GM19240 (cell line): ENCODE data around the gene MYH14.
"Not testable (repeated sequence)": the region's sequence is repeated elsewhere in the genome, so short reads cannot be mapped to it uniquely, and the experiment has no call there.

Source experiments
- DNase-seq: peaks from one replicate; pipeline ENCODE4 v3.0.0; 2011; ENCODE audit warnings: low spot score; ENCODE audit not compliant: insufficient read length

The MYH14 gene

DNA sequence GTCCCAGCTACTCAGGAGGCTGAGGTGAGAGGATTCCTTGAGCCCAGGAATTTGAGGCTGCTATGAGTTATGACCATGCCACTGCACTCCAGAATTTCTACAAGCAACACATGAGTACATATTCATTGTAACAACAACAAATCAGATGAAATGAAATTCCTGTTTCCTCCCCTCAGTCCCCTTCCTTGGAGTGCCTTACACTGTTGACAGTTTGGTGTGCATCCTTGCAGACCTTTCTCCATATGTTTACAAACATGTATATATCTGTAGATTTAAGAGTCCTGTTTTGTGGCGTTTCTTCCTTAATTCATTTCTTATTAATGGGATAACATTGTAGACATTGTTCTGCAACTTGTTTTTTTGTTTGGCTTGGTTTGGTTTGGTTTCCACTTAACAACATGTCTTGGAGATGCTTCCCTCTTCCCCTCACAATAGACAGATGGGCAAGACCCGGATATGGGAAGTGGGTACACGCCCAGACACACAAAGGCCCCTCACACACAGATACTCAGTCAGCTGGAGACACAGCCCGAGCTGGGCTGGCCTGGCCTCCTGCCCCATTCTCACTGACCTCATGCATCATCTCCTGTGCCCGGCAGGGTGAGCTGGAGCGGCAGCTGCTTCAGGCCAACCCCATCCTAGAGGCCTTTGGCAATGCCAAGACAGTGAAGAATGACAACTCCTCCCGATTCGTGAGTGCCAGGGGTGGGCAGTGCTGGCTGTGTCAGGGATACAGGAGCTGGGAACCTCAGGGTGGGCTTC is 21.7 kb downstream of the MYH14 start:
- no peak for DNase-seq

DNA sequence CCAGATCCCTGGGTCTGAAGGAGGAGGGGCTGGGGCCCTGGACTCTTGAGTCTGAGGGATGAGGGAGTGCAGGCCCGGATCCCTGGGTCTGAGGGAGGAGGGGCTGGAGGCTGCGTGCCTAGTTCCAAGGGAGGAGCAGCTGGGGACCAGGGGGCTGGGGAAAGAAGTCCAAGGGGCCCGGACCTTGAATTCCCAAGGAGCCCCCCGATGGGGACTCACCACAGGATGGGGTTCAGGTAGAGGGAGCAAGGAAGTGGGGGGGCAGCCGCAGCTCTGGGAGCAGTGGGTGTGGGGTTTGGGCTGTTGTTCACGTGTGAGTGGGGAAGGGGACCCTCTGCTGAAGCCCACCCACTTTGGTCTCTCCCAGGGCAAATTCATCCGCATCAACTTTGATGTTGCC is 23.1 kb downstream of the MYH14 start:
- DNase-seq = no peak

DNA sequence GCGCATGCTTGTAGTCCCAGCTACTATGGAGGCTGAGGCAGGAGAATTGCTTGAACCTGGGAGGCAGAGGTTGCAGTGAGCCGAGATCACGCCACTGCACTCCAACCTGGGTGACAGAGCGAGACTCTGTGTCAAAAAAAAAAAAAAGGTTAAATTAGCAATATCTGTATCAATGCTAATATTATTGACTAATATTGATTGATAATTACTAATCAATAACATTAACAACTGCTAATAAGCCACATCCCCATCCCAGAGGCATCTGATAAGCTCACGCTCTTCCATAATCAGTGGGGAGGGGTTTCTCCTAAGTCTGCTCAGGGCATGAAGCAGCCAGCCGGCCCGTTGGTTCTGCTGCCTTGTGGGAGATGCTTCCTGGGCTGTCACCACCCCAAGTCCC is 24.7 kb downstream of the MYH14 start:
- not testable (repeated sequence) for DNase-seq

DNA sequence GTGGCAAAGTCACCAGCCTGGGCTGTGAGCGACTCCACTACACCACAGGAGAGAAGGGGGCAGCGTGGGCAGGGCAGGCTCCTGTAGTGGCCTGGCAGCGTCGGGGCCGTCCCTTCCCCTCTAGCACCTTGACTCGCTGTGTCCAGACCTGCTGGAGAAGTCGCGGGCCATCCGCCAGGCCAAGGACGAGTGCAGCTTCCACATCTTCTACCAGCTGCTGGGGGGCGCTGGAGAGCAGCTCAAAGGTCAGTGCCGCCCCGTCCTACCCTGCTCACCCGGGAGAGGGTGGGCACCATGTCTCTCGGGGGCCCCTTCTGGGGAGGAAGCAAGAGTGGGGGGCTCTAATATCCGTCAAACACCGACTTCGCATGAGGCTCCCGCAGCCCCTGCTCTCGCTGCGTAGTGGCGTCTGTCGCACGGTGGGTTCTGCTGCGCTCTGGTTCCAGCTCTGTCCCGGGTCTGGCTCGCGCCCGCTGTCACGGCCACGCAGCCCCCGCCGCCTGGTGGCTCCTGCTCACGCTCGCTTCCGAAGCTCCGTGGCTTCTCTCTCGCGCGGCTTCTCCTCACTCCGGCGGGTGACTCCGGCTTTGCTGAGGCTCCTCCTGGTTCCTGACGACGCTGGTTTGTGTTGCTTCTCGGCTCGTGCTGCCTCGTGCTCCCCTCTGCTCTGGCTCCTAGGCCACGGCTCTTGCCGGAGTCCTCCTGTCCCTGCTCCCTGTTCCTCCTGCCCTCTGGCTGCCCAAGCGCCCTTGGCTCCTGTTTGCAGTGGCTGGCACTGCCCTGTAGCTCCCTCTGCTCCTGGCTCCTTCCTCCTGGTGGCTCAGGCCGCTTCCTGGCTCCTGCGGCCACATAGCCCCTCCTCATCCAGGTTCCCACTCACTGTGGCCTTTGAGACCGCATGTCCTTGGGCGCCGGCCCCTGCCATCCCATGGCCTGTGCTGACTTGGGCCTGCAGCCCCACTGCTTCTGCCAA is 27.2 kb downstream of the MYH14 start:
- DNase-seq = no peak

DNA sequence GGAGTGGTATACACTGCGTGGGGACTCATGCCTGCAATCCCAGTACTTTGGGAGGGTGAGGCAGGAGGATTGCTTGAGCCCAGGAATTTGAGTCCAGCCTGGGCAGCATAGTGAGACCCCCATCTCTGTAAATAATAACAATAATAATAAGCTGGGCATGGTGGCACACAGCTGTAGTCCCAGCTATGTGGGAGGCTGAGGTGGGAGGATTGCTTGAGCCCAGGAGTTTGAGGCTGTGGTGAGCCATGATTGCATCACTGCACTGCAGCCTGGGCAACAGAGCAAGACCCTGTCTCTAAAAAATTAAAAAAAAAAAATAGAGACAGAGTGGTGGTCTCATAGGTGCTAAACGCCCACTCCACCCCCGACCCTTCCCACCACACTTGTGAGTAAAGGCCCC is 28.0 kb downstream of the MYH14 start:
- not testable (repeated sequence) for DNase-seq

DNA sequence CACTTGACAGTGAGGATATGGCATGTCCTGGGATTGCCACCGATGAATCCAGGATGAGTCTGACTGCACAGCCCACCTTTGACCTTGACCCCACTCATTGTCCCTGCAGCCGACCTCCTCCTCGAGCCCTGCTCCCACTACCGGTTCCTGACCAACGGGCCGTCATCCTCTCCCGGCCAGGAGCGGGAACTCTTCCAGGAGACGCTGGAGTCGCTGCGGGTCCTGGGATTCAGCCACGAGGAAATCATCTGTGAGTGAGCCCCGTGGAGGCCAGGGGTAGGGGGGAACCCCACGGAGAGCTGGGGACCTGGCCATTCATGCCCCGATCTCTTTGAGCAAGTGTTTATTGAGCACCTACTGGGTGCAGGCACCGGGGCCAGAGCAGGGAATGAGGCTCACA is 28.4 kb downstream of the MYH14 start:
- DNase-seq = no peak

DNA sequence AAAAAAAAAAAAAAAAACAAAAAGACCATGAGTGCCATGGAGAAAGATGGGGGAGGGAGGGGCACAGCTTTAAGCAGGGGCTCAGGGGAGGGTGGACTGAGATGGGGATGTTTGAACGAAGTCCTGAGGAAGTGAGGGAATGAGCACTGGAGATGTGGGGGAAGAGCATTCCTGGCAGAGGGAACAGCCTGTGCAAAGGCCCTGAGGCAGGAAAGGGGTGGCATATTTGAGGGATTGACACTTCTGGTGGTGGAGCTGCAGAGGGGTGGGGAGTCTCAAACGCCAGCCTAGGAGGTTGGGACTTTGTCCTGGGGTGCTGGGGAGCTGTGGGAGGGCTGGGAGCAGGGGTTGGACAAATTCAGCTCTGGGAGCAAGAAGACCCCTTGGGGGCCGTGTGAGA is 29.2 kb downstream of the MYH14 start:
- no peak for DNase-seq

DNA sequence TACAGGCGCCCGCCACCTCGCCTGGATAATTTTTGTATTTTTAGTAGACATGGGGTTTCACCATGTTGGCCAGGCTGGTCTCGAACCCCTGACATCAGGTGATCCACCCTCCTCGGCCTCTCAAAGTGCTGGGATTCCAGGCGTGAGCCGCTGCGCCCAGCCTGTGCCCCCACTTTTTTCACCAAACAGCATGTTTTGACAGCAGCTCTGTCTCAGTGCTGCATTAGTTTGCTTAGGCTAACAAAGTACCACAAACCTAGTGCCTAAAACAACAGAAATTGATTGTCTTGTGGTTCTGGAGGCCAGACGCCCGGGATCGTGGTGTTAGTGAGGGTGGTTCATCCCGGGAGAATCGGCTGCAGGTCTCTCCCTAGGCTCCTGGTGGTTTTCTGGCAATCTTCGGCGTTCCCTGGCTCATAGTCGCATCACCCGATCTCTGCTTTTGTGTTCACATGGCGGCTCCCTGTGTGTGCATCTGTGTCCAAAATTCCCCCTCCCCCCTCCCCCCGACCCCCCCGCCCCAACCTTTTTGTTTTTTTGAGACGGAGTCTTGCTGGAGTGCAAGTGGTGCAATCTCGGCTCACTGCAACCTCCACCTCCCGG is 30.0 kb downstream of the MYH14 start:
- DNase-seq = no peak

DNA sequence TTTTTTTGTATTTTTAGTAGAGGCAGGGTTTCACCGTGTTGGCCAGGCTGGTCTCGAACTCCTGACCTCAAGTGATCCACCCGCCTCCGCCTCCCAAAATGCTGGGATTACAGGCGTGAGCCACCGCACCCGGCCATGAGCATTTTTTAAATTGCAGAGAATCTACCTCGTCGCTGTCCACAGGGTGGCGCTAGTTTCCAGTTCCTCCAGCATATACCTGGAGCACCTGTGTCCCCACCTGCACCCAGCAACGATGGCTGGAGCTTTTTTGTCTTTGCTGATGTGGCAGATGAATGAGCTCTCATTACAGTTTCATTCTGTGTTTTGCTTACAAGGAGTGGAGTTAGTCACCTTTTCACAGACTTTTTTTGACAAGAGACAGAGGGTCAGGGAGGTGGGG is 34.1 kb downstream of the MYH14 start:
- not testable (repeated sequence) for DNase-seq

DNA sequence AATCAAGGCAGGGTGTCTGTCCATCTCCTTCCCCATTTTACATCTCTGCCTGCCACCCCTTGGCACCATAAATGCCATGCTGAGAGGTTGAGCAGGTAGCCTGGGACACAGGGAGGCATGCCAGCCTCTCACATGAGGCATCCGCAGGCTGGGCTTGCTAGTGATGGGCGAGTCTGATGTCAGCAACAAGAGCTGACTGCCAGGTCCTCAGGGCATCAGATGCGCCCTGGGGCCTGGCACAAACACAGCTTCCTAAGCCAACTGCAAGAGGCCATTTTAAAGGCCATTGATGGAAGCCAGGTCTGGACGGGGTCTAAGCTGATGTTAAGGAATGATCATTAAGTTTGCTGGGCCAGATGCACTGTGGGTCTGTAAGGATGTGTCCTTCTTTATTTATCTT is 34.6 kb downstream of the MYH14 start:
- DNase-seq = no peak

DNA sequence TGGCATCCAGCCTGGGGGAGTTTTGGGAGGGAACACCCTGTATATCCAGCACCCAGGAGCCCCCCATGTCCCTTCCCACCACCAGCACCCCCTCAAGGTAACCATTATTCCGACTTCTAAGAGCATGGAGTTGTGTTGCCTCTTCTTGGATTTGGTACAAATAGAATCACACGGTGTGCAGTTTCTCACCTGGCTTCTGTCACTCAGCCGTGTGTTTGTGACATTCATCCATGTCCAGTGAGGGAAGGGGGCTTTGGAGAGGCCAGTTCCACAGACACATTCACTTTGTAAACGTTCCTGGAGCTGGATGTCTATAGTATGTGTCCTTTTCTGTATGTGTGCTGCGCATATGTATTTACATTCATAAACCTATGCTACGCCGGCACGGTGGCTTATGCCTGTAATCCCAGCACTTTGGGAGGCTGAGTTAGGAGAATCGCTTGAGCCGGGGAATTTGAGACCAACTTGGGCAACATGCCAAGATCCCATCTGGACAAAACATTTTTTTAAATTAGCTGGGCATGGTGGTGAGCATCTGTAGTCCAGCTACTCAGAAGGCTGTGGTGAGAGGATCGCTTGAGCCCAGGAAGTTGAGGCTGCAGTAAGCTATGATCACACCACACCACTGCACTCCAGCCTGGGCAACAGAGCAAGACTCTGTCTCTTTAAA is 36.6 kb downstream of the MYH14 start:
- no peak for DNase-seq

DNA sequence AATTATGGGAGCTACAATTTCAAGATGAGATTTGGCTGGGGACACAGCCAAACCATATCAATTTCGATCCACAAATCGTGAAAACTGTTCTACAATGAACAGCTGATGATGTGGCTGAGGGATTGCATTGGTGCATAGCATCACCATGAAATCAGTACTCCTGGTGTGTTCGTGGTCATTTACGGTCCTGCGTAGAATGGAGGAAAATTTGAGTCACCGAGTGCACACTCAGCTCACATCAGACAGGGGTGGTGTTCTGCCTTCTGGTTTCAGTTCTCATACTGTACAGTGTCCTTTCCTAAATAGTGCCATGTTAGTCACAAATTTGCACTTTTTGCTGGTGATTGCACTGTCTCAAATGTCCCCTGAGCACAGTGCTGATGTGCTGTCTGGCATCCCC is 39.2 kb downstream of the MYH14 start:
- DNase-seq = no peak

DNA sequence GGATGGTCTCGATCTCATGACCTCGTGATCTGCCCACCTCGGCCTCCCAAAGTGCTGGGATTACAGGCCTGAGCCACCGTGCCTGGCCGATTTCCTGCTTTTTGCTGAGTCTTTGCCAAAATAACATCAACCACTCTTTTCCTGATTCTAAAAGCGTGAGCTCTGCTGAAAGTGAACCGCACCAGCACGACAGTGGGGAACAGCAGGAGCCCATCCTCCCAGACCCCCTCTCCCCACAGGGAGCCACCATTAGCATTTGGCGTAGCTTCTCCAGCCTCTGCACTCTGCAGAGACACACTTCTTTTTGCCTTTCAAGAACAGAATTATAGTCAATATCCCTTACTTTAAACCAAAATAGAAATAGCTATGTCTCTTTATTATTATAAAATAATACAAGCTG is 41.3 kb downstream of the MYH14 start:
- DNase-seq = no peak

DNA sequence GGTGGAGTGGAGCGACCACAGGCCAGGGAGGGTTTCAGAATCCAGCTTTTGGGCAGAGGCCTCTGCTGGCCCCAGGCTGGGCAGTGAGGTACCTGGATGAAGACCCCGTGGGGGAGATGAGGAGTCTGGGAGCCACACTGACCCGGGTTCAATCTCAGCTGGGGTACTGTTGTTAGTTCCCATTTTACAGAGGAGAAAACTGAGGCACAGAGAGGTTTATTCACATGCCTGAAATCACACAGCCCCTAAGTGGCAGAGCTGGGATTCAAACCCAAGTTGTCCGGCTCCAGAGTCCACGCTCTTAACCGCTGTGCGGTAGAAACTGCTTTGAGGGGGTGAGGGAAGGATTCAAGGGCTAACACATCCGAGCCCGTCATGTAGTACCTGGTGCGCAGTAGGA is 45.0 kb downstream of the MYH14 start:
- DNase-seq = no peak

DNA sequence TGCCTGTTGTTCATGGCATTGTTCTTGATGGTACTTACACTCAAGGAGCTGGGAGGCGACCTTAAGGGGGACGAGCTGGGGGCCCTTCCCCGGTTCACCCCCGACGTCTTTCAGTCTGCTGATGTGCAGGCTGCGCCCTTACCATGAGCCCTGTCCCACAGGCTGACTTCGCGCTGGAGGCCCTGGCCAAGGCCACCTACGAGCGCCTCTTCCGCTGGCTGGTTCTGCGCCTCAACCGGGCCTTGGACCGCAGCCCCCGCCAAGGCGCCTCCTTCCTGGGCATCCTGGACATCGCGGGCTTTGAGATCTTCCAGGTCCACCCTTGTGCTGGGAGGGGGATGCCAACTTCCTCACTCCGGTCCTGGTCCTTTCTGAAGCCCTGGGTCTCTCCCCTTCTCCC is 45.4 kb downstream of the MYH14 start:
- no peak for DNase-seq

DNA sequence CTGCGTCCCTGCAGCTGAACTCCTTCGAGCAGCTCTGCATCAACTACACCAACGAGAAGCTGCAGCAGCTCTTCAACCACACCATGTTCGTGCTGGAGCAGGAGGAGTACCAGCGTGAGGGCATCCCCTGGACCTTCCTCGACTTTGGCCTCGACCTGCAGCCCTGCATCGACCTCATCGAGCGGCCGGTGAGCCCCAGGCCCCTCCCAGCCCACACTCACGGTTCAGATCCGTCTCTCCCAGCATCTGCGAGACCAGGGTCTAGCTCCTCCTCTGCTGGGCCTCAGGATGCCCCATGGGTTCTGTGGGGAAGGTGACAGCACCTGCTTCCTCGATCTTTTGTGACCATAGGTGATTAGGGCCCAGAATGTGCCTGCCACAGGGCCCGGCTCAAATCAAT is 46.2 kb downstream of the MYH14 start:
- no peak for DNase-seq

DNA sequence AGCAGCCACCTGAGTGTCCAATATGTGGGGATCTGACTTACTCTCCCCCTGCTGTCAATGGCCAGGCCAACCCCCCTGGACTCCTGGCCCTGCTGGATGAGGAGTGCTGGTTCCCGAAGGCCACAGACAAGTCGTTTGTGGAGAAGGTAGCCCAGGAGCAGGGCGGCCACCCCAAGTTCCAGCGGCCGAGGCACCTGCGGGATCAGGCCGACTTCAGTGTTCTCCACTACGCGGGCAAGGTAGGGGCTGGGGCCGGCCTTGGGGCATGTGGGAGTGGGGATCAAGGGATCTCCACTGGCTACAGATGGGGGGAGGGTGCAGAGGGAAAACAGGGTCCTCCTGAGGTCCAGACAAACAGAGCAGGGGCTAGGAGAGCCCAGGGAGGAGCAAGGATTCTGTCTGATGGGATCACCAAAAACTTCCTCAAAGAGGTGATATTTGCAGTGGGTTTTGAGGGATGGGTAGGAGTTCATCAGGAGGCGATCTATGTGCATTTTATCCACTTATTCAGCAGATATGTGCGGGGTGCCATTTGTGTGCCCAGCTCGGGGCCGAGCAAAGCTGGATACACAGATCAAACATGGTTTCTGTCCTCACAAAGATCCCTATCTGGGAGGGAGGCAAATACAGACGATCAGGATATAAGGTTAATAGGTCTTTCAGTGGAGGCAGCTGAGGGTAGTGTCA is 47.2 kb downstream of the MYH14 start:
- no peak for DNase-seq

DNA sequence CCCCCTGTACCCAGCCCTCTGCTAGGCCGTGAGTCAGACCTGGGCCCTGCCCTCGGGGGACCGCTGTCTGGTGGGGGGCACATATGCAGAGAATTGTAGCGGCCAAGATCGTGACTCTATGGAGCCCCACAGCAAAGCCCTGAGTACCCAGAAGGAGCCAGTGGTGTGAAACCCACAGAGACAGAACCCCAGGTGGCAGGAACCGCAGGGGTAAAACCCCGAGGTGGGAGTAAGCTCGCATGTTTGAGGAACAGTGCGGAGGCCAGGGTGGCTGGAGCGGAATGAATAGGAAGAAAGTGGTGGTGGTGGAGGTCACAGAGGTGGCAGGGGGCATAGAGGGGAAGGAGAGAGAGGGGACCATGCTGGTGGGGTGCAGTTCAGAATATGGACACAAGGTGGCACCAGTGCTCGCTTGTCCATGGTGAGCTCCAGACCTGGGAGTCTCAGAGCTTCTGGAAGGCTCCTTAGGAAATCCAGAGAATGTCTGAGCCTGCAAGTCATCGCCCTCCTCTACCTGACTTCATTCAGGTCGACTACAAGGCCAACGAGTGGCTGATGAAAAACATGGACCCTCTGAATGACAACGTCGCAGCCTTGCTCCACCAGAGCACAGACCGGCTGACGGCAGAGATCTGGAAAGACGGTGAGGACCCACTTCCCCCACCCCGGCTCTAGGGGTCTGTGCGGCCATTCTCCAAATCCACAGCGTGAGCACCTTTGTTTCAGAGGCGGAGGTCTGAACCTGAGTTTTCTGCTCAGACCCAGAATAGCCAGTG is 48.9 kb downstream of the MYH14 start:
- DNase-seq = no peak

DNA sequence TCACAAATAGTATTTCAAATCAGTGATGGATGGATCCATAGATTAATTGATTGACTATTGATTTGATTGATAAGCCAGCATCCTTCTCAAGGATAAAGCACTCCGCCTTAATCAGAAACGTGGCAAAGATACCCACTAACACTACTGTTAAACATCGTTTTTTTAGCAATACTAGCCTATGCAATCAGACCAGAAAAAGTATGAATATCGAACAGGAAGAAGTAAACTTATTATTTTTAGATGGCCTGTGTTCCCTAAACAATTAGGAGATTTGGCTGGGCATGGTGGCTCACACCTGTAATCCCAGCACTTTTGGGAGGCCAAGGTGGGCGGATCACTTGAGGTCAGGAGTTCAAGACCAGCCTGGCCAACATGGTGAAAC is 49.5 kb downstream of the MYH14 start:
- no peak for DNase-seq

DNA sequence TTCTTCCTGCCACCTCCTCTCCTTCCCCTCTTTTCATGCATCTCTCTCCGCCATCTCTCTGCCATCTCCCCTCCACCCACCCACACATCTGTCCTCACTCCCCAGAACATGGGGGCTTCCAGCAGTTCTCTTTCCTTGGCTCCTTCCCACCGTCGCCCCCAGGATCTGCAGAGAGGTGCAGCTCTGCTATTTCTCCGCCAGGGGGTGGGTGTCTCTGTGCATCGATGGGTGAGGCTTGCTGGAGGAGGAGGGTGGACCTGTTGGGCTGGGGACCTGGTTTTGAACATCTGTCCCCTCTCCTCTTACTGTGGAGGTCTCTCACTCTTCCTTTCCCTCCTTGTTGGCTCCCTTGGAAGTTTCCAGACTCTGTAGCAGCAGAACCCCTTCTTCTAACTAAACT is 51.7 kb downstream of the MYH14 start:
- DNase-seq = no peak
